HepG2 (cell line): ENCODE data around the gene OCIAD2.

Experiments
- NFYC ChIP-seq: IDR thresholded peaks from 2 replicates; pipeline ENCODE4 v1.6.1; 2016; ENCODE audit warnings: missing genetic modification reagents, missing compliant biosample characterization
- YY1 ChIP-seq: IDR thresholded peaks from 2 replicates; pipeline ENCODE4 v1.6.1; 2011; ENCODE audit warnings: low read length, low read depth, moderate library complexity, mild to moderate bottlenecking; ENCODE audit not compliant: insufficient read depth, insufficient replicate concordance
- ZFY ChIP-seq: sonication (generic); formaldehyde crosslinking; IDR thresholded peaks from 2 replicates; pipeline ENCODE4 v1.4.0; 2020; ENCODE audit warnings: missing genetic modification reagents
- TF ChIP-seq, protein P1 (sequence below): sonication (generic); formaldehyde crosslinking; IDR thresholded peaks from 2 replicates; pipeline ENCODE4 v1.4.0; 2020; ENCODE audit warnings: missing genetic modification reagents

DNA sequence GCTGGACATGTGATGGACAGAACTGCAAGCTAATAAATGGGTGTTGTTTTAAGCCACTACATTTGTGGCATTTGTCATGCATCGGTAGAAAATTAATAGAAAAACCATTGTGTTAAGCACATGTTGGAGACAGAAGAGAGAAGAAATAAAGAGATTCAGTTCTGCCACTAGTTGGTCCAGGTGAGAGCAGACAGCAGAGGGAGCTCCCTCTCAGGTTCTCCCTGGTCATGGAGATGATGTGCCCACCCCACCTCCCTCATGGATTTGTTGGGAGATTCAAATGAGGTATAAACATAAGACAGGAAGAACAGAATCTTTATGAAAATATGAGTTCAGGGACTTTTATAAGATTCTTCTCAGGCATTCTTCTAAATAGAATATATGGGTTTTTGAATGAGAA, 36.8 kb upstream of the OCIAD2 start:
- TF ChIP-seq, protein P1, sequence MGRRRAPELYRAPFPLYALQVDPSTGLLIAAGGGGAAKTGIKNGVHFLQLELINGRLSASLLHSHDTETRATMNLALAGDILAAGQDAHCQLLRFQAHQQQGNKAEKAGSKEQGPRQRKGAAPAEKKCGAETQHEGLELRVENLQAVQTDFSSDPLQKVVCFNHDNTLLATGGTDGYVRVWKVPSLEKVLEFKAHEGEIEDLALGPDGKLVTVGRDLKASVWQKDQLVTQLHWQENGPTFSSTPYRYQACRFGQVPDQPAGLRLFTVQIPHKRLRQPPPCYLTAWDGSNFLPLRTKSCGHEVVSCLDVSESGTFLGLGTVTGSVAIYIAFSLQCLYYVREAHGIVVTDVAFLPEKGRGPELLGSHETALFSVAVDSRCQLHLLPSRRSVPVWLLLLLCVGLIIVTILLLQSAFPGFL: no peak
- TF ChIP-seq YY1 (no peak), ZFY (CRISPR knock-in tag) (no peak), NFYC (CRISPR knock-in tag) (no peak)
